Measurements from ENCODE around the gene CLTB. TPM values are rescaled to one million over a fixed set of nuclear protein-coding genes. Genes with fewer than 3 reads are reported as not detected.

The CLTB gene
- total and polyA plus RNA-seq, 2 of the 13 experiments (the other 11 are each of a cell fraction or from before 2014, with no cell fraction given): 23.3 to 33.8 TPM

- peak; percentile 66; the same call in 1 of the 2 replicates for TF ChIP-seq HIC2 (CRISPR knock-in tag; IDR thresholded peaks at IDR 0.05; ENCODE audit: low read depth)
- no peak for TF ChIP-seq CSRNP1 (CRISPR knock-in tag; IDR thresholded peaks at IDR 0.05)
- TF ChIP-seq HNRNPUL1 (IDR thresholded peaks at IDR 0.05; ENCODE audit: low read depth, low read length): no peak
- no peak for TF ChIP-seq ZNF530 (CRISPR knock-in tag; IDR thresholded peaks at IDR 0.05; ENCODE audit: low read depth)
- TF ChIP-seq ZNF790 (CRISPR knock-in tag; IDR thresholded peaks at IDR 0.05; ENCODE audit: borderline replicate concordance): peak; percentile 88; the same call in 1 of the 2 replicates
- TF ChIP-seq RFX5 (IDR thresholded peaks at IDR 0.05; ENCODE audit: low read depth, low read length): no peak
- peak; percentile 10; the same call in 1 of the 2 replicates for TF ChIP-seq SRF (IDR thresholded peaks at IDR 0.05; ENCODE audit: low read depth, low read length)
- TF ChIP-seq RBFOX2 (IDR thresholded peaks at IDR 0.05; ENCODE audit: low read depth, low read length): peak; percentile 92
- TF ChIP-seq HDAC1 (CRISPR knock-in tag; IDR thresholded peaks at IDR 0.05): peak; percentile 85; the same call in 1 of the 2 replicates
- no peak for TF ChIP-seq ZNF337 (CRISPR knock-in tag; IDR thresholded peaks at IDR 0.05; ENCODE audit: borderline replicate concordance, low read depth)
- TF ChIP-seq KLF16 (CRISPR knock-in tag; IDR thresholded peaks at IDR 0.05): peak in 1 of 2 experiments; percentile 94; a peak in 1 of 4 replicates
- TF ChIP-seq CC2D1A (CRISPR knock-in tag; IDR thresholded peaks at IDR 0.05): no peak
- 0 out of 2 replicates have a peak, but pooled peaks have one; percentile 44 for TF ChIP-seq KDM3A (CRISPR knock-in tag; IDR thresholded peaks at IDR 0.05; ENCODE audit: low read depth)
- no peak for TF ChIP-seq SCMH1 (CRISPR knock-in tag; IDR thresholded peaks at IDR 0.05; ENCODE audit: borderline replicate concordance)
- no peak; the same call in 1 of the 2 replicates for TF ChIP-seq AKAP8 (CRISPR knock-in tag; IDR thresholded peaks at IDR 0.05)
- peak; percentile 71 for TF ChIP-seq RAD21 (CRISPR knock-in tag; IDR thresholded peaks at IDR 0.05)
- TF ChIP-seq TAF15 (IDR thresholded peaks at IDR 0.05; ENCODE audit: low read depth, low read length, poor library complexity, severe bottlenecking): peak; percentile 74
- peak; percentile 92 for TF ChIP-seq ZNF225 (CRISPR knock-in tag; IDR thresholded peaks at IDR 0.05)
- TF ChIP-seq ZFP36L1 (CRISPR knock-in tag; IDR thresholded peaks at IDR 0.05): peak; percentile 55; the same call in 1 of the 2 replicates
- TF ChIP-seq ZNF609 (CRISPR knock-in tag; IDR thresholded peaks at IDR 0.05; ENCODE audit: borderline replicate concordance): peak; percentile 37; the same call in 1 of the 2 replicates
- TF ChIP-seq ZFAT (CRISPR knock-in tag; conservative IDR thresholded peaks at IDR 0.05): no peak
Measured at GRCh38 chr5:176361437-176362232, 54.7 kb downstream of the CLTB start, which contains the start of gene KIAA1191 (continued).

Data from HepG2 (cell line).